ENCODE measurements around the gene IGFBP3.
"Not testable (repeated sequence)": the region's sequence is repeated elsewhere in the genome, so short reads cannot be mapped to it uniquely, and the experiment has no call there.

Gene IGFBP3

GRCh38 chr7:45920502-45921380 lies at the start of gene IGFBP3:
Gene IGFBP3 (minus strand): TSS chr7:45921272. CDS start chr7:45921140, 132 bp downstream.
- DNase-seq: no peak

DNA sequence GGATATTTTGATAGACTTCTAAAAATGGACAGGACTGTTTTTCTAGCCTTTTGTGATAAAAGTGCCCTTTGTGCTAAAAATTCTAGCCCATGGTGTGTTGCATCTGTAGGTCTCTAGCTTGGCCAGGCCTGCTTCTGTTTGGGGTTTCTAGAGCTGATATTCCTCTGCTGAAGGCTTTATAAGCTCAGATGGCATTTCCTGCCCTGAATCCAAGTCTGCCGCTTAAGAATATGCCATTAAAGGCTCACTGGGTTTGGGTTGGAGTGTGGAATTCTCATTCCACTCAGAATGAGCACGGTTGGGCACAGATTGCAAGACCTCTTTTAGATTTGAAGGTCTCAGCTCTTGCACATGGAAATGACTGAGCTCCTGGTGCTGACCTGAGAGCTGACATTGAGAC lies 49.4 kb upstream of the IGFBP3 start:
- DNase-seq: no peak

DNA sequence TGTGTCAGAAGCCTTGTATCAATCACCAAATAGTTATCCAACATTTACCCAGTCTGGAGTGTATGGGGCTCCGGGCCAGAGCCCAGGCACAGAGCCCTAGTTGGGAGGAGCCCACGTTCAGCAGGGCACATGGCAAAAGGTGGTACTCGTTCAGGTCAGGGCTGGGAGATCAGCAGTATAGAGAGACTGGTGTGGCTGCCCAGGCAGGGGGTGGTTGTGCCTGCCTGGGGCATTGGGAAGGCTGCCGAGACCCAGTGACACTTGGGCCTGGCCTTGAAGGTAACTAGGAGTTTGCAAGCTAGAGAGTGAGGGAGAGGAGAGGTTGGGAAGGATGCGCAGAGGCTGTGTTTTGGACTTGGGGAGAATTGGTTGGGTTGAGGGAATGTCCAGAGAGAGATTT lies 48.9 kb upstream of the IGFBP3 start:
- no peak for DNase-seq

- DNase-seq: no peak
Observed at GRCh38 chr7:45968856-45969541, 47.9 kb upstream of the IGFBP3 start.

DNA sequence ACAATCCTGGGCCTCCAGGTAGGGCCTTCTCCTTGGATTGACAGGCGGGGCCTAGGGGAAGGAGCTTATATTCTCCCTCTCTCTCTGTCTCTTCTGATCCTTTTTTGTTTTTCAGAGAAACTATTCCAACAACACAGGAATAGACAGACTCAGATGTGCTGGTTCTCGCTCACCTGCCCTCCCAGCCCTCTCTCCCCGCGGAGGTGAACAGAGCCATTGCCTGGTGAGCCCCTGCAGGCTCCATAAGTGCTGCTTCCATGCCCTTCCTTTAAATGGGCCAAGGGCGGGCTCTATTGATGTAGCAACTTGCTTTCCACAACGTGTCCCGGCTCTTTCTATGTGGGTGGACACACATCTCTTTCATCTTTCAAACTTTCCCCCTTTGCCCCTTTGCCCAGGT lies 47.2 kb upstream of the IGFBP3 start:
- DNase-seq: no peak

DNA sequence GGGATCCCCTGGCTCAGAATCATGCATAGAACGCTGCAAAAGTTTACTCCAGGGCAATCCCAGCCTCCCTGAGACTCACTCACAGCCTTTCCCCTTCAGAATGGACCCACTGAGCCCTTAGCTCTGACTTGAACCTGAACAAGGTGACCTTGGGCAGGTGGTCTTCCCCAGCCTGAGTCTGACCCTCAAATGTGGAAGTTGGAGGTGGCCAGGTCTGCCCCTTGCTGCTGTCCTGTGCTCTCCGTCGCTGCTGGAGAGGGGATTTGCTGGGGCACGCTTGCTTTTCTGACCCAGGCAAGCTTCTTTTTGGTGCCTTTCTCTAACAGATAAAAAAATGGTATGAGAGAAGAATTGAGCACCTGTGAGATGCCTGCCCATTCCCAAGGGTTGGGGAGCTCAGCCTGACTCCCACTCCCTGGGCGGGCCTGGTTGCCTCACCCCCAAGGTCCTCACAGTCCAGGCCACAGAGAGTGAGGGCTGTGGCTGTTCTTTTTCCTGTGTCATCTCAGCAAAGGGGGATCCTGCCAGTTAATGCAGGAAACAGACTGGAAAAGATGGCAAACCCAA lies 46.6 kb upstream of the IGFBP3 start:
- DNase-seq: no peak

DNA sequence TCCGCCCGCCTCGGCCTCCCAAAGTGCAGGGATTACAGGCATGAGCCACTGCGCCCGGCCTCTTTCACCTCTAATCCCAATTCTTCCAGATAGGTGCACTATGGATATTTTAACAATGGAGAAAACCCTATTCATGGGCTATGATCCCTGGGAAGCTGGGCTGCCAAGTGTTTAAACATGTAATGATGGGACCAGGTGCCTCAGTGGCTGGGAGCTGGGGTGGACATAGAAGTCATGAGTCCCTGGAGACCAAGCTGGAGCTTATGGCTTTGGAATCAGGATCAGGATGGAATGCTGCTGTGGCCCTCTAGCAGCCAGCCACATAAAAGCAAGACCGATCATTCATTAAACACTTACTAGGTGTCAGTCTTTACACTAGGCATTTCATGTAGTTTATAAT lies 41.8 kb upstream of the IGFBP3 start:
- DNase-seq: no peak

- DNase-seq: no peak
Observed at GRCh38 chr7:45957721-45958120, 36.6 kb upstream of the IGFBP3 start.

- DNase-seq: no peak
Observed at GRCh38 chr7:45955286-45955685, 34.2 kb upstream of the IGFBP3 start.

DNA sequence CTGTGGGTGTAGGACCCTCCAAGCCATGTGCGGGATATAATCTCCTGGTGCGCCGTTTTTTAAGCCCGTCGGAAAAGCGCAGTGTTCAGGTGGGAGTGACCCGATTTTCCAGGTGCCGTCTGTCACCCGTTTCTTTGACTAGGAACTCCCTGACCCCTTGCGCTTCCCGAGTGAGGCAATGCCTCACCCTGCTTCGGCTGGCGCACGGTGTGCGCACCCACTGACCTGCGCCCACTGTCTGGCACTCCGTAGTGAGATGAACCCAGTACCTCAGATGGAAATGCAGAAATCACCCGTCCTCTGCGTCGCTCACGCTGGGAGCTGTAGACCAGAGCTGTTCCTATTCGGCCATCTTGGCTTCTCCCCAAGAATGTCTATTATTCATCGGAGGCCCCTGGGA lies 32.0 kb upstream of the IGFBP3 start:
- not testable (repeated sequence) for DNase-seq

DNA sequence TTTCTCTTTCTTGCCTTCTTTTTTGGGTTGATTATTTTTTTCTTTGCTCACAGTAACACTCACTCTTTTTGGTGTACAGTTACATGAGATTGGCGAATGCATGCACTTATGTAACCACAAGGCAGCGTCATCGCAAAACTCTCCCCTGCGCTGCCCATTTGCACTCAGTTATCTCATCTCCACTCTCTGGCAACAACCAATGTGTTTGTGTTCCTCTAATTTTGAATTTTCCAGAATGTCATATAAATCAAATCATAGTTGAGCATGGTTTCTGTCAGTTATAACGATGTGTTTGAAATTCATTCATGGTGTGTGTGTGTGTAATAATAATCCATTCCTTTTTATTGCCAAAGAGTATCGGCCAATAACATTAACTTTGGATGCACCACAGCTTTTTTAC lies 23.0 kb upstream of the IGFBP3 start:
- DNase-seq: no peak

- DNase-seq: no peak
Observed at GRCh38 chr7:45940939-45941338, 19.9 kb upstream of the IGFBP3 start.

- not testable (repeated sequence) for DNase-seq
Observed at GRCh38 chr7:45940237-45940781, 19.2 kb upstream of the IGFBP3 start.

- DNase-seq: no peak
Observed at GRCh38 chr7:45939574-45939973, 18.5 kb upstream of the IGFBP3 start.

DNA sequence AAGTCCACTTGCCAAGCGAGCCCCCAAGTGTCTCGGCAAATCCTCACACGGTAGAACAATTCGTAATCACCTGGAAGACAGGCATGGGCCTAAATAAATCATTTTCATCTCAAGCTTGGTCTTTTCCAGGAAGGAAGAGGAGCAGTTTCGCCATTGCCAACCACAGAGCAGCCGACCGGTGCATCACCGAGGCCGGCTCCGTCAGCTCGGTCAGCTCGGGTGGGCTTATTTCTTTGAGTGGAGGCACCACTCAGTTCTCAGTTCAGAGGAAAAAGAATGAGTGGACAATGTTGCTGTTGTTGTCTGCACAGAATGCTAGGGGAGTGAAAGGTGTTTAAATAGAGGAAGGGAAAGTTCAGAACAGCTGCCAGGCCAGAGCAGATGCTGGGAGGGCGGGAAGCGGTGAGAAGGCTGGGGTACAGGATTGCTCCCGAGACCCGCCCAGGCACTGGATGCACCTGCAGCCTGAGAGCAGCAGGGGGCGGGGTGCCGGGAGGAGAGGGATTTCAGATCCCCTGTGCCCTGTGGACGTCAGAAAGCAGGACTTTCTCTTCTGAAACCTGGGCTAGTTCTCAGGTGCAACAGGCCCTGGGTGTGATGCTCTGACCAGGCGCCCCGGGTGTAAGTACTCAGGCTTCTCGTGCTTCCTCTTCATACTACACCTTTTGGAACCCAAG lies 17.7 kb upstream of the IGFBP3 start:
- DNase-seq: peak; percentile 34

DNA sequence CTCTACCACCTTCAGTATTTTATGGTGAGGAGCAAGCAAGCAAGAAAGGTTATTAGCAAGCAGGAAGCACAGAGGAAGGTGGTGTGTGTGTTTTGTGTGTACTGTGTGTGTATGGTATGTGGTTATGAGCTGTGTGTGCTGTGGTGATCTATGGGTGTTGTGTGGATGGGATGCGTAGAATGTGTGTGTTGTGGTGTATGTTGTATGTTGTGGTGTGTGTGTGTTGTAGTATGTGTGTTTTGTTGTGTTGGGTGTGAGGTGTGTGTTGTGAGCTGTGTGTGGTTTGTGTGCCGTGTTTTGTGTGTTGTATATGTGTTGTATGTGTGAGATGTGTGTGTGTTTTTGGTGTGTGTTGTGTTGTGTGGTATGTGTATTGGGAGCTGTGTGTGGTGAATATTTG lies 16.8 kb upstream of the IGFBP3 start:
- DNase-seq: no peak

DNA sequence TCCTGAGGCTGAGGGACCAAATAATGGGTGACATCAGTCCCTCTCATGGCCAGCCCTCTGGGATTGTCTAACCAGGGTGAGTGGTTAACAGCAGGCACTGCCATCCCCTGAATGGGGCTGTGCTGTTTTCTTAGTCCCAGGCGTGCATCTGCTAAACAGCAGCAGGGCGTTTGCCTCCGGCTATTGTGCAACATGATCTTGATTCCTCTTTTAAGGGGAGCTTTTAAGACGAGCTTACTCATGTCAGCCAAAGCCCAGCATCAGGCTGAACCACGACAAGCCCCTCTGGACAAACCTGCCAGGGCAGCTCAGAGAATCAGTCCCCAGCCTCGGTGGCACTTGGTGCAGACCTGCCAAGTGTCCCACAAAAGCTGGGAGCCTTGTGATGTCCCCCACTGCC lies 16.2 kb upstream of the IGFBP3 start:
- no peak for DNase-seq

DNA sequence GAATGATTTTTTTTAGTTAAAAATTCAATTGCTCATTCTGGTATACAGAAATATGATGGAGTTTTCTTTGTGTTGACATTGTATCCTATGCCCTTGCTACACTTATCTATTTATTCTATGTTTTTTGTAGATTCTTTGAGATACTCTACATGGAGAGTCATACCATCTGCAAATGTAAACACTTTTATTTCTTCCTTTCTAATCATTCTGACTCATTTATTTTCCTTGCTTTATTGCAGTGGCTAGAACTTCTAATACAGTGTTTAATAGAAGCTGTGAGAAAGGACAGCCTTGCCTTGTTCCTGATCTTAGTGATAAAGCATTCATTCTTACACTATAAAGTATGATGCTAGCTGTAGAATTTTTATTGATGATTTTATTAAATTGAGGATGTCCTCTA lies 9.9 kb upstream of the IGFBP3 start:
- no peak for DNase-seq

DNA sequence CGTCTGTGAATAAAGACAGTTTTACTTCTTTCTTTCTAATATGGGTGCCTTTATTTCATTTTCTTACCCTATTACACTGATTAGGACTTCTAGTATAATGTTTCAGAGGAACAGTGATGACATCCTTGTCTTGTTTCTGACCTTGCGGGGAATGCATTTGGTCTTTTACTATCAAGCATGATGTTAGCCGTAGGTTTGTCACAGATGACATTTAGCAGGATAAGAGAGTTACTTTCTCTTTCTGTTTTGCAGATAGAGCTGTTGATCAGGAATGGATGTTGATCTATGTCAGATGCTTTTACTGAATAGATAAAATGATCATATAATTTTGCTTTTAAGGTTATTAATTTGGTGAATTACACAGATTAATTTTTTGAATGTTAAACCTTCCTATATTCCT lies 6.6 kb upstream of the IGFBP3 start:
- DNase-seq: no peak

- DNase-seq: no peak
Observed at GRCh38 chr7:45924283-45924682, 3.2 kb upstream of the IGFBP3 start.

DNA sequence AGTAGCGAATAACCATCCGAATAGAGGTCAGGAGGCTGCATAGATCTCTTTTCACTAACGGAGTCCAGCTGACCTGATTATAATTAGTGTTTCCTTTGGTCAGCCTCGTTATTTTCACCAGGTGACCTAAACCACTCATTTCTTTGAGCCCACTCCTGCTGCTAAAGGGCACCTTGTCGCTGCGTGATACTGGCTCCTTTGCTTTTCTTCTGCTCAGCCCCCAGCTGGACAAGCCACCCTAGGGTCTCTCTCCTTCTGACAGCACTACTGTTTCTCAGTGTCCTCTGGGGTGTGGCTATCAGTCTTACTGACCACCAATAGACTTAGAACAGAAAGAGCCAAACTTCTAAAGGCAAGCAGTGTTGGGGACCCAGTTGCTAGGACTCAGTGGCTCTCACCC lies 2.7 kb upstream of the IGFBP3 start:
- DNase-seq: no peak

DNA sequence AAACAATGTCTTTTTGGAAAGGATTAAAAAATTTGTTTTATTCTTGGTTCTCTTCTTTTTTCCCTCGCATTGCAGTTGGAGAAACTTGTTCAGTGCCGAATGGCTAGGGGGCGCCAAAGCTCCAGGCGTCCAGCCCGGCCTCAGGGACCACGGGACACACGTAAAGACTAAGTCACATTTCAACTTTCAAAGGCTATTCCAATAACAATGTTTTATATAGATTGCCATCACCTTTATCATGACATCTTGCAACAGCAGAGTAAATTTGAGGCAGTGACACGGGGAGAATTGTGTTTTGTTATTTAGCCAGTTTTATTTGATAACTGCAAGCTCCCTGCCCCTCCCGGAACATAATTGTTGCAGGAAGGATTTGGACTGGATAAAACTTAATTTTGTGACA lies 2.2 kb upstream of the IGFBP3 start:
- DNase-seq: peak; percentile 63

DNA sequence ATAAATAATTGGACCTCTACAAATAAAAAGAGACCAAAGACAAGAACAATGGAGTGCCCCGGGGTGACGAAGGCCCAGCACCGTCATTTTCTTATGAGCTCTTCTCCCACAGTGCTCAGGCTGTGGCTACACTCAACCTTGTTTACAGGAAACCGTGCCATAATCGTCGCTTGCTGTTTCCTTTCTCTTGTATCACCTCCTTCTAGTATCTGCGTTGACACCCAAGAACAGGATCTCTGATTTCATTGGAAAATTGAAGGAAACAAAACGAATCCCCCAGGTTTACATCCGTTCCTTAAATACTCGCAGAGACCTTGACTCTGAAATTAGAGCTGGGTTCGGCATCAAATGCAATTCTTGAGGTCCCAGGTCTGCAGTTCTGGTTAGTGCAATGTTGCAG lies 1.7 kb upstream of the IGFBP3 start:
- no peak for DNase-seq
